HepG2 (cell line): Measurements from ENCODE around the gene DUSP15. TPM values are rescaled to one million over a fixed set of nuclear protein-coding genes. Genes with fewer than 3 reads are reported as not detected.

Source experiments
- ETV5 ChIP-seq: IDR thresholded peaks from 2 replicates; pipeline ENCODE4 v1.6.1; 2018; ENCODE audit warnings: missing biosample characterization, missing genetic modification reagents, inconsistent platforms, borderline replicate concordance
- PRPF4 ChIP-seq: fragments of 200-400 bp; formaldehyde crosslinking; IDR thresholded peaks from 2 replicates; pipeline ENCODE4 v1.6.1; 2016; ENCODE audit warnings: low read length, low read depth; ENCODE audit not compliant: poor library complexity, severe bottlenecking
- THAP11 ChIP-seq: IDR thresholded peaks from 2 replicates; pipeline ENCODE4 v1.6.1; 2016; ENCODE audit warnings: missing biosample characterization, missing genetic modification reagents
- polyA plus RNA-seq, 8 experiments: library from polyadenylated mRNA; depleted of rRNA in 3 of 8; stranded (reverse) in 7 of 8; unstranded in 1 of 8; fragments of >200 nt; fragmentation: Illumina TruSeq in 4 of 8; extraction: Trizol in 4 of 8; gene quantifications; 2 replicates each; pipeline versions ENCODE4 v1.2.1 to v1.2.3, GENCODE V29; 2011 to 2016; ENCODE audit warnings: low read depth in 4 of 8, missing spikeins in 1 of 8, mixed read lengths in 1 of 8; ENCODE audit not compliant: insufficient read depth in 1 of 8
- small RNA-seq, 3 experiments: library from RNA; depleted of rRNA; stranded (forward); fragments of <200 nt; gene quantifications; one replicate each; pipeline ENCODE3, GENCODE V24; 2012; ENCODE audit warnings: low read depth in 2 of 3, low replicate concordance in 1 of 3; ENCODE audit not compliant: insufficient read length in 3 of 3, insufficient read depth in 2 of 3
- total RNA-seq, 5 experiments: library from RNA; depleted of rRNA; stranded (reverse); fragments of >200 nt; fragmentation: Illumina TruSeq; extraction: Trizol; gene quantifications; 2 replicates each; pipeline ENCODE4 v1.2.3, GENCODE V29; 2016; ENCODE audit warnings: low read depth in 1 of 5
- TF ChIP-seq, protein P1 (sequence below): sonication (generic); formaldehyde crosslinking; IDR thresholded peaks from 2 replicates; pipeline ENCODE4 v1.8.0; 2022; ENCODE audit warnings: mild to moderate bottlenecking, missing genetic modification reagents, moderate library complexity
- TF ChIP-seq, protein P2 (sequence below): sonication (generic); formaldehyde crosslinking; IDR thresholded peaks from 2 replicates; pipeline ENCODE4 v1.4.0; 2020; ENCODE audit warnings: missing genetic modification reagents

The DUSP15 gene
- total and polyA plus RNA-seq, 2 of the 13 experiments (the other 11 are each of a cell fraction or from before 2014, with no cell fraction given) = 0.17 to 0.93 TPM

DNA sequence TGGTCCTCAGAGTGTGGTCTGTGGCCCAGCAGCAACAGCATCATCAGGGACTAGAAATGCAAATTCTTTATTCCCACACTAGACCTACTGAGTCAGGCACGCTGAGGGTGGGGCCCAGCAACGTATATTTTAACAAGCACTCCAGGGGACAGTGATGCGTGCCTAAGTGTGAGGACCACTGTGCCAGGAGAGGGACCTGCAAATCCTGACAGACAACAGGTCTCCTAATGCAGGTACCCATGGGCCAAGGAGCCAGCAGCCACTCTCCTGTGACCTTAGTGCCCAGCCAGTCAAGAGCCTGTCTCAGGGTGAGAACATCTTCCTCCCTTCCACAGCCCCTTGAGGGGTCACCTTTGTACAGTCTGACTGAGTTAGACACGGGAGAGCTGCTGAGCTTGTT, 59.1 kb downstream of the DUSP15 start (continued):
- TF ChIP-seq, protein P1, sequence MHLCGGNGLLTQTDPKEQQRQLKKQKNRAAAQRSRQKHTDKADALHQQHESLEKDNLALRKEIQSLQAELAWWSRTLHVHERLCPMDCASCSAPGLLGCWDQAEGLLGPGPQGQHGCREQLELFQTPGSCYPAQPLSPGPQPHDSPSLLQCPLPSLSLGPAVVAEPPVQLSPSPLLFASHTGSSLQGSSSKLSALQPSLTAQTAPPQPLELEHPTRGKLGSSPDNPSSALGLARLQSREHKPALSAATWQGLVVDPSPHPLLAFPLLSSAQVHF (CRISPR knock-in tag) = no peak
- TF ChIP-seq, protein P2, sequence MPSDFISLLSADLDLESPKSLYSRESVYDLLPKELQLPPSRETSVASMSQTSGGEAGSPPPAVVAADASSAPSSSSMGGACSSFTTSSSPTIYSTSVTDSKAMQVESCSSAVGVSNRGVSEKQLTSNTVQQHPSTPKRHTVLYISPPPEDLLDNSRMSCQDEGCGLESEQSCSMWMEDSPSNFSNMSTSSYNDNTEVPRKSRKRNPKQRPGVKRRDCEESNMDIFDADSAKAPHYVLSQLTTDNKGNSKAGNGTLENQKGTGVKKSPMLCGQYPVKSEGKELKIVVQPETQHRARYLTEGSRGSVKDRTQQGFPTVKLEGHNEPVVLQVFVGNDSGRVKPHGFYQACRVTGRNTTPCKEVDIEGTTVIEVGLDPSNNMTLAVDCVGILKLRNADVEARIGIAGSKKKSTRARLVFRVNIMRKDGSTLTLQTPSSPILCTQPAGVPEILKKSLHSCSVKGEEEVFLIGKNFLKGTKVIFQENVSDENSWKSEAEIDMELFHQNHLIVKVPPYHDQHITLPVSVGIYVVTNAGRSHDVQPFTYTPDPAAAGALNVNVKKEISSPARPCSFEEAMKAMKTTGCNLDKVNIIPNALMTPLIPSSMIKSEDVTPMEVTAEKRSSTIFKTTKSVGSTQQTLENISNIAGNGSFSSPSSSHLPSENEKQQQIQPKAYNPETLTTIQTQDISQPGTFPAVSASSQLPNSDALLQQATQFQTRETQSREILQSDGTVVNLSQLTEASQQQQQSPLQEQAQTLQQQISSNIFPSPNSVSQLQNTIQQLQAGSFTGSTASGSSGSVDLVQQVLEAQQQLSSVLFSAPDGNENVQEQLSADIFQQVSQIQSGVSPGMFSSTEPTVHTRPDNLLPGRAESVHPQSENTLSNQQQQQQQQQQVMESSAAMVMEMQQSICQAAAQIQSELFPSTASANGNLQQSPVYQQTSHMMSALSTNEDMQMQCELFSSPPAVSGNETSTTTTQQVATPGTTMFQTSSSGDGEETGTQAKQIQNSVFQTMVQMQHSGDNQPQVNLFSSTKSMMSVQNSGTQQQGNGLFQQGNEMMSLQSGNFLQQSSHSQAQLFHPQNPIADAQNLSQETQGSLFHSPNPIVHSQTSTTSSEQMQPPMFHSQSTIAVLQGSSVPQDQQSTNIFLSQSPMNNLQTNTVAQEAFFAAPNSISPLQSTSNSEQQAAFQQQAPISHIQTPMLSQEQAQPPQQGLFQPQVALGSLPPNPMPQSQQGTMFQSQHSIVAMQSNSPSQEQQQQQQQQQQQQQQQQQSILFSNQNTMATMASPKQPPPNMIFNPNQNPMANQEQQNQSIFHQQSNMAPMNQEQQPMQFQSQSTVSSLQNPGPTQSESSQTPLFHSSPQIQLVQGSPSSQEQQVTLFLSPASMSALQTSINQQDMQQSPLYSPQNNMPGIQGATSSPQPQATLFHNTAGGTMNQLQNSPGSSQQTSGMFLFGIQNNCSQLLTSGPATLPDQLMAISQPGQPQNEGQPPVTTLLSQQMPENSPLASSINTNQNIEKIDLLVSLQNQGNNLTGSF (CRISPR knock-in tag) = no peak
- TF ChIP-seq PRPF4 (no peak), ETV5 (CRISPR knock-in tag) (no peak), THAP11 (CRISPR knock-in tag) (no peak)
- TF ChIP-seq, all 625 proteins: peak for 0

Small RNA genes lying within 50 kb of the gene (small RNA-seq; reads per million reads assigned to genes)
- gene RNU1-94P = 1.3 to 322 (median 3.4) reads per million in 3 experiments

Other genes starting within 250 kb of the DUSP15 start
- gene COX4I2, start 232.6 kb downstream of the DUSP15 start, total RNA-seq (2016; rRNA removed; fragmentation: Illumina TruSeq; extraction: Trizol) = not detected in 2 replicates
- gene COX4I2, start 232.6 kb downstream of the DUSP15 start, polyA plus RNA-seq (2011; rRNA removed) = 0.74 and 1.1 TPM in 2 replicates
- gene BCL2L1, start 147.7 kb downstream of the DUSP15 start, total RNA-seq (2016; rRNA removed; fragmentation: Illumina TruSeq; extraction: Trizol) = 164 and 200 TPM in 2 replicates
- gene BCL2L1, start 147.7 kb downstream of the DUSP15 start, polyA plus RNA-seq (2011; rRNA removed) = 258 and 259 TPM in 2 replicates
- 124 and 190 TPM in 2 replicates for gene TPX2, start 131.2 kb downstream of the DUSP15 start, total RNA-seq (2016; rRNA removed; fragmentation: Illumina TruSeq; extraction: Trizol)
- gene TPX2, start 131.2 kb downstream of the DUSP15 start, polyA plus RNA-seq (2011; rRNA removed) = 20.0 and 34.3 TPM in 2 replicates
- gene MYLK2, start 51.2 kb downstream of the DUSP15 start, total RNA-seq (2016; rRNA removed; fragmentation: Illumina TruSeq; extraction: Trizol) = 0.27 TPM in 1 of 2 replicates, not detected in the other
- 0.04 TPM in 1 of 2 replicates, not detected in the other for gene MYLK2, start 51.2 kb downstream of the DUSP15 start, polyA plus RNA-seq (2011; rRNA removed)
- gene FOXS1, start 24.9 kb downstream of the DUSP15 start, total RNA-seq (2016; rRNA removed; fragmentation: Illumina TruSeq; extraction: Trizol) = not detected in 2 replicates
- not detected in 2 replicates for gene FOXS1, start 24.9 kb downstream of the DUSP15 start, polyA plus RNA-seq (2011; rRNA removed)
- gene TTLL9, start 107 bp upstream of the DUSP15 start, total RNA-seq (2016; rRNA removed; fragmentation: Illumina TruSeq; extraction: Trizol) = not detected in 2 replicates
- gene TTLL9, start 107 bp upstream of the DUSP15 start, polyA plus RNA-seq (2011; rRNA removed) = 0.05 TPM in 1 of 2 replicates, not detected in the other
- gene PDRG1, start 81.5 kb upstream of the DUSP15 start, total RNA-seq (2016; rRNA removed; fragmentation: Illumina TruSeq; extraction: Trizol) = 16.6 and 22.1 TPM in 2 replicates
- 18.0 and 20.2 TPM in 2 replicates for gene PDRG1, start 81.5 kb upstream of the DUSP15 start, polyA plus RNA-seq (2011; rRNA removed)
- gene XKR7, start 97.6 kb upstream of the DUSP15 start, total RNA-seq (2016; rRNA removed; fragmentation: Illumina TruSeq; extraction: Trizol) = not detected in 2 replicates
- not detected in 2 replicates for gene XKR7, start 97.6 kb upstream of the DUSP15 start, polyA plus RNA-seq (2011; rRNA removed)
- gene CCM2L, start 139.9 kb upstream of the DUSP15 start, total RNA-seq (2016; rRNA removed; fragmentation: Illumina TruSeq; extraction: Trizol) = 0.15 TPM in 1 of 2 replicates, not detected in the other
- not detected in 2 replicates for gene CCM2L, start 139.9 kb upstream of the DUSP15 start, polyA plus RNA-seq (2011; rRNA removed)
- gene HCK, start 181.7 kb upstream of the DUSP15 start, total RNA-seq (2016; rRNA removed; fragmentation: Illumina TruSeq; extraction: Trizol) = not detected in 2 replicates
- gene HCK, start 181.7 kb upstream of the DUSP15 start, polyA plus RNA-seq (2011; rRNA removed) = 0.04 and 0.10 TPM in 2 replicates
- 30.3 and 53.5 TPM in 2 replicates for gene TM9SF4, start 239.2 kb upstream of the DUSP15 start, total RNA-seq (2016; rRNA removed; fragmentation: Illumina TruSeq; extraction: Trizol)
- gene TM9SF4, start 239.2 kb upstream of the DUSP15 start, polyA plus RNA-seq (2011; rRNA removed) = 171 and 183 TPM in 2 replicates